Posterior vena cava (tissue), 2 donors: ENCODE data around the gene MATN1. TPM values are rescaled to one million over a fixed set of nuclear protein-coding genes. Genes with fewer than 3 reads are reported as not detected.

Source experiments
- microRNA-seq, 2 donors: library from miRNA; unstranded; fragments of <30 nt; microRNA quantifications; one replicate each; pipeline ENCODE4 v1.2.0, GENCODE V29; 2020 to 2021; ENCODE audit warnings: borderline microRNAs expressed in 2 of 2
- total RNA-seq, 2 donors: library from RNA; stranded (reverse); fragmentation: NEBNext Ultra II Directional; extraction: Animal tissue kit (Norgen Biotek cat#: 25700); gene quantifications; one replicate each; pipeline ENCODE4 v1.2.1, GENCODE V29; 2021
- donor health status: DM: yes; HTN: yes; CAD: no.
- donor health status: DM: yes; HTN: yes; CAD: no.

Gene MATN1
- total RNA-seq, 2 donors from 2014 or later: not detected

Small RNAs within 50 kb of the gene (microRNA-seq; reads per million reads assigned to microRNA genes)
- 0 to 0.26 reads per million in 2 donors for gene MIR4420

Other genes starting within 250 kb of the MATN1 start
- 100 to 1,000 TPM in 1 of 2 donors, 10 to 100 TPM in 1; 80.1 to 120 TPM for gene LAPTM5, start 34.2 kb upstream of the MATN1 start, total RNA-seq
- 10 to 100 TPM; 47.1 to 59.8 TPM for gene SDC3, start 185.2 kb upstream of the MATN1 start, total RNA-seq